ENCODE results near the gene SLC32A1.

The SLC32A1 gene

DNA sequence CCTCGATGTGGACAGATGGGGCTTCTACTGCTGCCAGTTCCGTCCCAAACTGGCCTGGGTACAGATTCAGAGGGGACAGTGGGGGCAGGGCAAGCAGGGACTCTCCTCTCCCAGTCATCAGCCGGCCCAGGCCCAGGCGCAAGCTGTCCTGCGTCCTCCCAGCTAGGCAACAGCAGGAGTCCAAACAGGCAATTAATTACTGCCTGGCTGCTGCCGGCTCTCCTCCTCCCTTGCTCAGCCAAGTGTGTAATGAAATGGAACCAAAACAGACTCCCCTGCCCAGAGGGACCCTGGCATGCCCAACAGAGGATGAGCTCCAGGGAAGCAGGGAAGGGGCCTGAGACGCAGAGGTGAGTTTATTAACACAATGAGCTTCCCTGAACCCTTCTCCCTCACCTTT, 17.8 kb upstream of the SLC32A1 start:
- no peak overlapping the region for H3K4me3 ChIP-seq (ENCODE audit: low read depth, low read length)
- TF ChIP-seq, protein P1, sequence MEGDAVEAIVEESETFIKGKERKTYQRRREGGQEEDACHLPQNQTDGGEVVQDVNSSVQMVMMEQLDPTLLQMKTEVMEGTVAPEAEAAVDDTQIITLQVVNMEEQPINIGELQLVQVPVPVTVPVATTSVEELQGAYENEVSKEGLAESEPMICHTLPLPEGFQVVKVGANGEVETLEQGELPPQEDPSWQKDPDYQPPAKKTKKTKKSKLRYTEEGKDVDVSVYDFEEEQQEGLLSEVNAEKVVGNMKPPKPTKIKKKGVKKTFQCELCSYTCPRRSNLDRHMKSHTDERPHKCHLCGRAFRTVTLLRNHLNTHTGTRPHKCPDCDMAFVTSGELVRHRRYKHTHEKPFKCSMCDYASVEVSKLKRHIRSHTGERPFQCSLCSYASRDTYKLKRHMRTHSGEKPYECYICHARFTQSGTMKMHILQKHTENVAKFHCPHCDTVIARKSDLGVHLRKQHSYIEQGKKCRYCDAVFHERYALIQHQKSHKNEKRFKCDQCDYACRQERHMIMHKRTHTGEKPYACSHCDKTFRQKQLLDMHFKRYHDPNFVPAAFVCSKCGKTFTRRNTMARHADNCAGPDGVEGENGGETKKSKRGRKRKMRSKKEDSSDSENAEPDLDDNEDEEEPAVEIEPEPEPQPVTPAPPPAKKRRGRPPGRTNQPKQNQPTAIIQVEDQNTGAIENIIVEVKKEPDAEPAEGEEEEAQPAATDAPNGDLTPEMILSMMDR (IDR thresholded peaks at IDR 0.05; ENCODE audit: borderline replicate concordance, insufficient read depth, low read depth, low read length) = no peak

DNA sequence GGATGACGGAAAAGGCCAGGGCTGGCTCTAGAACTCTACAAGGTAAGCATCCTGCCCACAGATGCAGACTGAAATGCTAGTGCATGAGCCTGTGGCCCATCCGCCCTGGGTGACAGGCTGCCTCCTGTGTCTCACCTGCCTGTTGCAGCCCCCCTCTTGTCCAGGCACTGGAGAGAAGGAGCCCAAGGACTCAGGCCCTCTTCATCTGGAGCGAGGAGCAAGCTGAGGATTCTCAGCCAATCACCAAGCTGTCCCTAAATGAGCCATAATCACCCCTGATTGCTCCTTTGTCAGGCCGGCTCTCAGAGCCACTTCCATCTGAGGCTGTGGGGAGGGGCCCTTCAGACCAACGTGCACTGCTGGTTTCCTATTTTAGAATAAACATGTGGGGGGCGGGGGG, 10.0 kb upstream of the SLC32A1 start:
- H3K4me3 ChIP-seq (ENCODE audit: low read depth, low read length) = no peak overlapping the region
- TF ChIP-seq, protein P1 (IDR thresholded peaks at IDR 0.05; ENCODE audit: borderline replicate concordance, insufficient read depth, low read depth, low read length) = no peak

GRCh38 chr20:38715646-38716045, 8.6 kb upstream of the SLC32A1 start:
- TF ChIP-seq, protein P1 (IDR thresholded peaks at IDR 0.05; ENCODE audit: borderline replicate concordance, insufficient read depth, low read depth, low read length) = no peak

GRCh38 chr20:38722683-38723016, 1.6 kb upstream of the SLC32A1 start:
- TF ChIP-seq, protein P1 (IDR thresholded peaks at IDR 0.05; ENCODE audit: borderline replicate concordance, insufficient read depth, low read depth, low read length) = no peak
- H3K4me3 ChIP-seq (ENCODE audit: low read depth, low read length) = no peak overlapping the region

More at GRCh38 chr20:38715646-38716045, 8.6 kb upstream of the SLC32A1 start:
- no peak overlapping the region for H3K4me3 ChIP-seq (ENCODE audit: low read depth, low read length)

- H3K4me3 ChIP-seq (ENCODE audit: low read depth, low read length) = no peak overlapping the region
- TF ChIP-seq, protein P1 (IDR thresholded peaks at IDR 0.05; ENCODE audit: borderline replicate concordance, insufficient read depth, low read depth, low read length) = no peak
Measured at GRCh38 chr20:38723017-38723847, 1.1 kb upstream of the SLC32A1 start.

DNA sequence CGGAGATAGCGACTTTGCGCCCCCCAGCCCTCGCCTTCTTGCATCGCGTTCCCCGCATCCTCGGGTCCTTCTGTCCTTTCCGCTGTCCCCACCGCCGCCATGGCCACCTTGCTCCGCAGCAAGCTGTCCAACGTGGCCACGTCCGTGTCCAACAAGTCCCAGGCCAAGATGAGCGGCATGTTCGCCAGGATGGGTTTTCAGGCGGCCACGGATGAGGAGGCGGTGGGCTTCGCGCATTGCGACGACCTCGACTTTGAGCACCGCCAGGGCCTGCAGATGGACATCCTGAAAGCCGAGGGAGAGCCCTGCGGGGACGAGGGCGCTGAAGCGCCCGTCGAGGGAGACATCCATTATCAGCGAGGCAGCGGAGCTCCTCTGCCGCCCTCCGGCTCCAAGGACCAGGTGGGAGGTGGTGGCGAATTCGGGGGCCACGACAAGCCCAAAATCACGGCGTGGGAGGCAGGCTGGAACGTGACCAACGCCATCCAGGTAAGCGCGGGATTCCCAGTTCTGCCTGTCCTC, 401 bp downstream of the SLC32A1 start:
- H3K4me3 ChIP-seq (ENCODE audit: low read depth, low read length) = no peak overlapping the region
- TF ChIP-seq, protein P1 (IDR thresholded peaks at IDR 0.05; ENCODE audit: borderline replicate concordance, insufficient read depth, low read depth, low read length) = no peak
